ENCODE measurements around the gene GNAO1.

The GNAO1 gene

GRCh38 chr16:56312556-56312955 is 121.3 kb downstream of the GNAO1 start:
- in situ Hi-C loops (cut with MboI; ENCODE audit: low sequenced_read_pairs, unreplicated experiment): loop anchor here (10.0 to 25.0 kb wide), 3 partner anchors 275 to 600 kb away; no protein-coding TSS in a partner anchor

GRCh38 chr16:56314244-56314850 is 123.1 kb downstream of the GNAO1 start:
- in situ Hi-C loops (cut with MboI; ENCODE audit: low sequenced_read_pairs, unreplicated experiment): loop anchor here (10.0 to 25.0 kb wide), 3 partner anchors 277 to 602 kb away; no protein-coding TSS in a partner anchor
- TF ChIP-seq CTCF (IDR thresholded peaks at IDR 0.05; ENCODE audit: borderline replicate concordance, control extremely low read depth, extremely low read depth, insufficient read depth, missing control alignments): no peak
- no peak for DNase-seq (ENCODE audit: low spot score)

More at GRCh38 chr16:56312556-56312955, 121.3 kb downstream of the GNAO1 start:
- no peak for TF ChIP-seq CTCF (IDR thresholded peaks at IDR 0.05; ENCODE audit: borderline replicate concordance, control extremely low read depth, extremely low read depth, insufficient read depth, missing control alignments)
- DNase-seq (ENCODE audit: low spot score): no peak

GRCh38 chr16:56315955-56316354 is 124.7 kb downstream of the GNAO1 start:
- DNase-seq (ENCODE audit: low spot score): no peak
- in situ Hi-C loops (cut with MboI; ENCODE audit: low sequenced_read_pairs, unreplicated experiment): loop anchor here (10.0 to 25.0 kb wide), 3 partner anchors 279 to 604 kb away; no protein-coding TSS in a partner anchor
- no peak for TF ChIP-seq CTCF (IDR thresholded peaks at IDR 0.05; ENCODE audit: borderline replicate concordance, control extremely low read depth, extremely low read depth, insufficient read depth, missing control alignments)

GRCh38 chr16:56316545-56316944 is 125.3 kb downstream of the GNAO1 start:
- no peak for DNase-seq (ENCODE audit: low spot score)
- in situ Hi-C loops (cut with MboI; ENCODE audit: low sequenced_read_pairs, unreplicated experiment): loop anchor here (10.0 to 25.0 kb wide), 3 partner anchors 279 to 604 kb away; no protein-coding TSS in a partner anchor
- no peak for TF ChIP-seq CTCF (IDR thresholded peaks at IDR 0.05; ENCODE audit: borderline replicate concordance, control extremely low read depth, extremely low read depth, insufficient read depth, missing control alignments)

GRCh38 chr16:56317998-56318826 is 126.9 kb downstream of the GNAO1 start:
- TF ChIP-seq CTCF (IDR thresholded peaks at IDR 0.05; ENCODE audit: borderline replicate concordance, control extremely low read depth, extremely low read depth, insufficient read depth, missing control alignments): peak; percentile 84
- in situ Hi-C loops (cut with MboI; ENCODE audit: low sequenced_read_pairs, unreplicated experiment): loop anchor here (10.0 to 25.0 kb wide), 3 partner anchors 281 to 606 kb away; no protein-coding TSS in a partner anchor
- DNase-seq (ENCODE audit: low spot score): peak; percentile 94

- no peak for TF ChIP-seq CTCF (IDR thresholded peaks at IDR 0.05; ENCODE audit: borderline replicate concordance, control extremely low read depth, extremely low read depth, insufficient read depth, missing control alignments)
- in situ Hi-C loops (cut with MboI; ENCODE audit: low sequenced_read_pairs, unreplicated experiment): loop anchor here (10.0 to 25.0 kb wide), 3 partner anchors 281 to 606 kb away; no protein-coding TSS in a partner anchor
- no peak for DNase-seq (ENCODE audit: low spot score)
These were observed 127.5 kb downstream of the GNAO1 start for GRCh38 chr16:56318827-56319140.

Data from GM13976 (cell line).